Fibroblast of pulmonary artery (primary cell): ENCODE data around the gene FAM118B.
"Not testable (repeated sequence)": the region's sequence is repeated elsewhere in the genome, so short reads cannot be mapped to it uniquely, and the experiment has no call there.

Experiments
- DNase-seq: peaks from one replicate; pipeline ENCODE4 v3.0.0-alpha.2; 2010; ENCODE audit warnings: low read depth
- H3K4me3 ChIP-seq: replicated peaks from 2 replicates; pipeline ENCODE4 v1.5.1; 2011; ENCODE audit warnings: low read depth, mild to moderate bottlenecking, control low read depth, low read length, moderate library complexity
- CTCF ChIP-seq: IDR thresholded peaks from 2 replicates; pipeline ENCODE4 v1.5.1; 2011; ENCODE audit warnings: mild to moderate bottlenecking, control low read depth, low read length, inconsistent platforms; ENCODE audit errors: missing control alignments

Gene FAM118B

GRCh38 chr11:126307706-126308105 lies 96.1 kb downstream of the FAM118B start:
- peak; percentile 59 for TF ChIP-seq CTCF
- peak; percentile 73 for DNase-seq
- no peak overlapping the region for H3K4me3 ChIP-seq

GRCh38 chr11:126308271-126308671 lies 96.7 kb downstream of the FAM118B start:
- no peak for TF ChIP-seq CTCF
- DNase-seq: no peak
- no peak overlapping the region for H3K4me3 ChIP-seq

GRCh38 chr11:126308771-126309170 lies 97.2 kb downstream of the FAM118B start:
- not testable (repeated sequence) for H3K4me3 ChIP-seq, DNase-seq

- H3K4me3 ChIP-seq: no peak overlapping the region
- peak; percentile 85 for DNase-seq
- TF ChIP-seq CTCF: peak; percentile 95
Measured at GRCh38 chr11:126310200-126310991, 98.8 kb downstream of the FAM118B start.

GRCh38 chr11:126310992-126311310 lies 99.4 kb downstream of the FAM118B start:
- DNase-seq: no peak
- H3K4me3 ChIP-seq: no peak overlapping the region
- TF ChIP-seq CTCF: no peak

GRCh38 chr11:126311401-126312291 lies 100.1 kb downstream of the FAM118B start:
- DNase-seq: no peak
- no peak for TF ChIP-seq CTCF
- no peak overlapping the region for H3K4me3 ChIP-seq
